Measurements from ENCODE around the gene ATP10A. TPM values are rescaled to one million over a fixed set of nuclear protein-coding genes. Genes with fewer than 3 reads are reported as not detected.

The ATP10A gene
- total and polyA plus RNA-seq, 2 donors from 2014 or later: 4.0 to 6.8 TPM

DNA sequence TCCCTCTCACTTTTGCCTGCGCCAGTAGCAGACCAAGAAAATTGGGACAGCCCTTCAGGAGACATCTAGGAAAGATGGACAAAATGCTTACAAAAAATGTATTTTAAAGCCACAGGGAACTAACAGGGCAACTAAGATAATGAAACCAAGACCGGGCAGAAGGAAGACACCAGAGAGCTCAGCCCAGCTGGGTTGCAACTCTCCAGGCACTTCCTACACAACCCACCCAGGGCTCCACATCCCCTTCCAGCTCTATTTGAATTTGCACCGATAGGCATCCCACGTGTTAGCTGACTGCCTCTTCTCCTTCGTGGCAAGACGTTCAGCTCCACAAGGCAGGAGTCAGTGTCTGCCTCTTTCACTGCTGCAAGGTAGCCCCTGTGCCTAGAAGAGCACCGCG is 6.6 kb upstream of the ATP10A start:
- intact Hi-C loops (cut with DNase I): no loop called here
- Histone ChIP-seq H3K4me3 (ENCODE audit: low read length in 3 of 3) (no peak overlapping the region), H3K4me1 (ENCODE audit: control insufficient read depth in 2 of 3, insufficient read depth in 2 of 3, low read depth in 1 of 3, low read length in 3 of 3) (no peaks in the 10 kb centered on the region), H3K9me3 (ENCODE audit: control insufficient read depth in 2 of 3, insufficient read depth in 1 of 3, low read length in 3 of 3) (no peaks in the 10 kb centered on the region), H3K27me3 (ENCODE audit: control insufficient read depth, insufficient read depth, low read length) (no peaks in the 10 kb centered on the region), H3K9ac (ENCODE audit: low read length in 3 of 3) (no peak overlapping the region), H3K27ac (ENCODE audit: low read depth in 2 of 2, low read length in 2 of 2) (no peak overlapping the region), H3K36me3 (ENCODE audit: control insufficient read depth in 2 of 3, insufficient read depth in 3 of 3, low read length in 3 of 3) (no peaks in the 10 kb centered on the region)
- no peak for DNase-seq
- no peak for FAIRE-seq
- TF ChIP-seq, protein P1, sequence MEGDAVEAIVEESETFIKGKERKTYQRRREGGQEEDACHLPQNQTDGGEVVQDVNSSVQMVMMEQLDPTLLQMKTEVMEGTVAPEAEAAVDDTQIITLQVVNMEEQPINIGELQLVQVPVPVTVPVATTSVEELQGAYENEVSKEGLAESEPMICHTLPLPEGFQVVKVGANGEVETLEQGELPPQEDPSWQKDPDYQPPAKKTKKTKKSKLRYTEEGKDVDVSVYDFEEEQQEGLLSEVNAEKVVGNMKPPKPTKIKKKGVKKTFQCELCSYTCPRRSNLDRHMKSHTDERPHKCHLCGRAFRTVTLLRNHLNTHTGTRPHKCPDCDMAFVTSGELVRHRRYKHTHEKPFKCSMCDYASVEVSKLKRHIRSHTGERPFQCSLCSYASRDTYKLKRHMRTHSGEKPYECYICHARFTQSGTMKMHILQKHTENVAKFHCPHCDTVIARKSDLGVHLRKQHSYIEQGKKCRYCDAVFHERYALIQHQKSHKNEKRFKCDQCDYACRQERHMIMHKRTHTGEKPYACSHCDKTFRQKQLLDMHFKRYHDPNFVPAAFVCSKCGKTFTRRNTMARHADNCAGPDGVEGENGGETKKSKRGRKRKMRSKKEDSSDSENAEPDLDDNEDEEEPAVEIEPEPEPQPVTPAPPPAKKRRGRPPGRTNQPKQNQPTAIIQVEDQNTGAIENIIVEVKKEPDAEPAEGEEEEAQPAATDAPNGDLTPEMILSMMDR (IDR thresholded peaks at IDR 0.05; ENCODE audit: borderline replicate concordance, extremely low read depth, insufficient read depth): no peak

DNA sequence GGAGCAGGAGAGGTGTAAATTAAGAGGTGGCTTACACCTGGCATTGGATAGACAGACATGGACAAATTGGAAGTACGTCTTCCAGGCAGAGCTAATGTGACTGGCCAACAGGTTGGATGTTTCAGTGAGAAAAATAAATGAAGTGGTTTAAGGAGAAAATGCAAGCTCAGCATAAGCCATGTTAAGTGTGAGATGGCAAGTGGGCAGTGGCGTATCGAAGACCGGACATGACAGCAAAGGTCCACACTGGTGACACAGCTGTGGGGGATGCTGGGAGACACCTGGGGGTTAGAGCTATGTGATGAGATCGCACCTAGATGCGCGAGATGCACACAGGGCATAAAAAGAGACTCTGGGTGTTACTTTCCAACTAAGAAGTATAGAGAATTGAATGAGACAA is 3.7 kb upstream of the ATP10A start:
- no peaks in the 10 kb centered on the region for H3K9me3 ChIP-seq (ENCODE audit: control insufficient read depth in 2 of 3, insufficient read depth in 1 of 3, low read length in 3 of 3)
- peaks cover 0 to 2% (median 0%) of the 10 kb centered on the region in 3 donors for H3K4me1 ChIP-seq (ENCODE audit: control insufficient read depth in 2 of 3, insufficient read depth in 2 of 3, low read depth in 1 of 3, low read length in 3 of 3)
- H3K9ac ChIP-seq (ENCODE audit: low read length in 3 of 3): no peak overlapping the region
- TF ChIP-seq, protein P1 (IDR thresholded peaks at IDR 0.05; ENCODE audit: borderline replicate concordance, extremely low read depth, insufficient read depth): no peak
- no peaks in the 10 kb centered on the region for H3K27me3 ChIP-seq (ENCODE audit: control insufficient read depth, insufficient read depth, low read length)
- intact Hi-C loops (cut with DNase I): no loop called here
- no peak overlapping the region for H3K27ac ChIP-seq (ENCODE audit: low read depth in 2 of 2, low read length in 2 of 2)
- DNase-seq (no peak), FAIRE-seq (no peak)
- H3K36me3 ChIP-seq (ENCODE audit: control insufficient read depth in 2 of 3, insufficient read depth in 3 of 3, low read length in 3 of 3): no peaks in the 10 kb centered on the region
- H3K4me3 ChIP-seq (ENCODE audit: low read length in 3 of 3): no peak overlapping the region

DNA sequence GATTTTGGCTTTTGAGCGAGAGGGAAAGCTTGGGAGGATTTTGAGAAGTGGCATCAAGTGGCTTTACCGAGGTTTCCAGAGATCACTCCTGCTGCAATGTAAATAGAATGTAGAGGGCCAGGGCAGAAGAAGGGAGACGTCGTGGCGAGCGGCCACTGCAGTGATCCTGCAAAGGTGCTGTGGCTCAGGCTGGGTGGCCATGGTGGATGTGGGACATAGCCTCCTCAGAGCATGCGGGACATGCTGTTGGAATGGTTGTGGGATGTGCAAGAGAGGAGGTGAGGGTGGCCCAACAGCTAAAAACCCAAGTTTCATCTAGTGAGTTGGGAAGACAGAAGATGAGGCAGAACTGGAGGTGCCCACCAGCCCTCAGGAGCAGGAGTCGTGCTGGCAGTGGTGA is 3.1 kb upstream of the ATP10A start:
- intact Hi-C loops (cut with DNase I): no loop called here
- FAIRE-seq: no peak
- TF ChIP-seq, protein P1 (IDR thresholded peaks at IDR 0.05; ENCODE audit: borderline replicate concordance, extremely low read depth, insufficient read depth): no peak

DNA sequence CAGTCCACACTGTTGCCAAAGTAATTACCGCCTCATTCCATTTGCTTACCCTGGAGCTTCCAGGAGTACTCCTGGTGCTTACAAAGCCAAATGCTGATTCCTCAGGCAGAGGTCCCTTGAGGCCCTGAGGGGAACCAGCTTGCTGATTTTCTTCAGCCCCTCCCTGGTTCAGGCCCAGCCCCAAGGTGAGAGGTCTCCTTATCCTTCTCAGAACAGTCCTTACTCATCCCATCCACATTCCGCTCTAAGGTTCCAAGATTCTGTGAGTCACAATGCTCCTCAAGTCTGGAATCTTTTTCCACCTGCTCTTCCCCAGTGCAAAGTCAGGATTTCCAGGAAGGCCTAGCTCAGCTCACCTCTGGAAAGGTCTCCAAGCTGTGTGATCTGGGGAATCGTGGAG is 1.8 kb upstream of the ATP10A start:
- FAIRE-seq (no peak), DNase-seq (no peak)
- no peaks in the 10 kb centered on the region for H3K9me3 ChIP-seq (ENCODE audit: control insufficient read depth in 2 of 3, insufficient read depth in 1 of 3, low read length in 3 of 3)
- no peak overlapping the region for H3K9ac ChIP-seq (ENCODE audit: low read length in 3 of 3)
- intact Hi-C loops (cut with DNase I): no loop called here
- no peak overlapping the region for H3K4me3 ChIP-seq (ENCODE audit: low read length in 3 of 3)
- H3K27ac ChIP-seq (ENCODE audit: low read depth in 2 of 2, low read length in 2 of 2): no peak overlapping the region
- TF ChIP-seq, protein P1 (IDR thresholded peaks at IDR 0.05; ENCODE audit: borderline replicate concordance, extremely low read depth, insufficient read depth): no peak
- H3K36me3 ChIP-seq (ENCODE audit: control insufficient read depth in 2 of 3, insufficient read depth in 3 of 3, low read length in 3 of 3): no peaks in the 10 kb centered on the region
- peaks cover 2% of the 10 kb centered on the region for H3K27me3 ChIP-seq (ENCODE audit: control insufficient read depth, insufficient read depth, low read length)
- H3K4me1 ChIP-seq (ENCODE audit: control insufficient read depth in 2 of 3, insufficient read depth in 2 of 3, low read depth in 1 of 3, low read length in 3 of 3): peaks cover 0 to 2% (median 0%) of the 10 kb centered on the region in 3 donors

More for the DNA sequence above, 3.1 kb upstream of the ATP10A start:
- Histone ChIP-seq H3K36me3 (ENCODE audit: control insufficient read depth in 2 of 3, insufficient read depth in 3 of 3, low read length in 3 of 3) (no peaks in the 10 kb centered on the region), H3K9ac (ENCODE audit: low read length in 3 of 3) (no peak overlapping the region), H3K4me1 (ENCODE audit: control insufficient read depth in 2 of 3, insufficient read depth in 2 of 3, low read depth in 1 of 3, low read length in 3 of 3) (peaks cover 0 to 2% (median 0%) of the 10 kb centered on the region in 3 donors), H3K27me3 (ENCODE audit: control insufficient read depth, insufficient read depth, low read length) (peaks cover 2% of the 10 kb centered on the region), H3K9me3 (ENCODE audit: control insufficient read depth in 2 of 3, insufficient read depth in 1 of 3, low read length in 3 of 3) (no peaks in the 10 kb centered on the region), H3K4me3 (ENCODE audit: low read length in 3 of 3) (no peak overlapping the region), H3K27ac (ENCODE audit: low read depth in 2 of 2, low read length in 2 of 2) (no peak overlapping the region)
- DNase-seq: no peak
